Gastrocnemius medialis (tissue), 4 donors: ENCODE results near the gene LITAF. TPM values are rescaled to one million over a fixed set of nuclear protein-coding genes. Genes with fewer than 3 reads are reported as not detected.

Experiments used
- ATAC-seq, 2 donors: fragments of 150-250 bp; one replicate each; pipeline ENCODE4 v1.9.1; 2016
- DNase-seq, 2 donors: peaks; one replicate each; pipeline ENCODE4 v3.0.0-alpha.2; 2019
- H3K27ac ChIP-seq, 4 donors: fragments of 200-600 bp; sonication (generic); 1 replicate in 1 of 4; 2 replicates in 3 of 4; pipeline ENCODE4 v1.5.1; 2016 to 2018; ENCODE audit warnings: mild to moderate bottlenecking in 2 of 4, moderate library complexity in 1 of 4
- H3K27me3 ChIP-seq, 3 donors: fragments of 200-600 bp; sonication (generic) in 2 of 3; 1 replicate in 1 of 3; 2 replicates in 2 of 3; pipeline versions ENCODE4 v1.5.1 to v1.6.0; 2016 to 2019; ENCODE audit warnings: mild to moderate bottlenecking in 1 of 3, moderate library complexity in 1 of 3
- H3K36me3 ChIP-seq, 2 donors: fragments of 200-600 bp; sonication (generic) in 1 of 2; one replicate each; pipeline ENCODE4 v1.5.1; 2017 to 2018
- H3K4me1 ChIP-seq, 2 donors: fragments of 200-600 bp; sonication (generic) in 1 of 2; one replicate each; pipeline ENCODE4 v1.5.1; 2016 to 2017; ENCODE audit warnings: mild to moderate bottlenecking in 2 of 2
- H3K4me3 ChIP-seq, 4 donors: fragments of 200-600 bp; sonication (generic) in 3 of 4; 1 replicate in 1 of 4; 2 replicates in 3 of 4; pipeline ENCODE4 v1.5.1; 2016 to 2019; ENCODE audit warnings: mild to moderate bottlenecking in 2 of 4
- H3K9me3 ChIP-seq, 3 donors: fragments of 200-600 bp; sonication (generic) in 2 of 3; 1 replicate in 1 of 3; 2 replicates in 2 of 3; pipeline ENCODE4 v1.5.1; 2016 to 2019
- POLR2A ChIP-seq, 2 donors: fragments of 450-650 bp; IDR thresholded peaks; one replicate each; pipeline ENCODE4 v1.6.1; 2017; ENCODE audit warnings: antibody characterized with exemption in 2 of 2, mild to moderate bottlenecking in 2 of 2, moderate library complexity in 2 of 2
- in situ Hi-C, 4 donors: fragments of 200-750 bp; cut with MboI; loops; one replicate each; pipeline versions ENCODE4 v1.15.0 to v1.8.0; 2017; ENCODE audit warnings: low sequenced_read_pairs in 4 of 4
- intact Hi-C: fragments of 100-400 bp; cut with DNase I; formaldehyde crosslinking; loops from one replicate; pipeline ENCODE4 v1.15.1; 2023; ENCODE audit warnings: low total_unique reads
- total RNA-seq, 4 donors: library from RNA; depleted of rRNA; stranded (reverse); fragments of >200 nt; gene quantifications; one replicate each; pipeline versions ENCODE4 v1.1.0 to v1.2.3, GENCODE V29; 2016
- TF ChIP-seq, protein P1 (sequence below), 5 experiments: fragments of 450-650 bp in 3 of 5; fragments of 200-600 bp in 2 of 5; sonication (generic) in 2 of 5; IDR thresholded peaks in 4 of 5; conservative IDR thresholded peaks in 1 of 5; 1 replicate in 4 of 5; 2 replicates in 1 of 5; pipeline ENCODE4 v1.5.1; 2016 to 2019; ENCODE audit warnings: antibody characterized with exemption in 5 of 5, mild to moderate bottlenecking in 3 of 5, moderate library complexity in 3 of 5

LITAF gene
- total RNA-seq, 4 donors from 2014 or later = 11.2 to 30.1 (median 19.4) TPM

DNA sequence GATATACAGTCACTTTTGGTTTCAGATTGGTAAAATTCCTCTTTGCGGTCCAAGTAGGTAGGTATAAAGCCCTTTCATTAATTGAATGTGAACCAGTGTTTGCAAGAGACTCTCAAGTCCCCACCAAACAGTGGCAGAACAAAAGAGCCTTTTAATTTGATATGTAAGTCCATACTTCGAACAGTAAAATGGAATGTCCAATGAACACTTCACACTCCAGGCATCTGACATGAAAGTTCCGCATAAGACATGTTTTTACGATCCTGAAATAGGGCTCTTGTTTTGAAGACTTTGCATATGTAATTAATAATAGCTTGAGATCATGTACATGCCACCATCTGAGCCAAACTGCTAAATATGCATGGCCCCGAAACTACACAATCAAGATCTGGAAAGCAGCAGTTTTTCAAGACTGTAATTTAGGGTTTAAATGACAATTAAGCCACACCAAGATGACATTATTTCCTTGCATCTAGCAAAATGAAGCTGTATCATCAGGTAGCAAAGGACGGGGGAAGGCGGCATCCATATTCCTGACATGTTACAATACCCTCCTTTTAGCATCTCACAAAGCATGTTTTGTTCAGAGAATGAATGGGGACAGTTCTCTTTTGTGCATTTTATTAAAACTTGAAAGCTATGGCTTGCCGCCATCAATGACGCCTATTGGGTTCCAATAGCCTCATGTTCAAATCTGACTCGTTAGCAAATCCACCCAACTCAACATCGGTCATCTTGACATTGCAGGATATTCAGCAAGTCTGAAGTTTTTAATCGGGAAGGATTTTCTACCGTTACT, 39.4 kb downstream of the LITAF start:
- intact Hi-C loops (no loop called here), in situ Hi-C loops (loop anchor here in 1 of 4 donors (25.0 kb wide), 1 partner anchor 265 kb away; no protein-coding TSS in a partner anchor)
- Histone ChIP-seq H3K27me3 (no peaks in the 10 kb centered on the region), H3K27ac (peak overlapping the region in 2 of 4 donors; percentile 40 to 62), H3K4me3 (no peak overlapping the region), H3K4me1 (peaks cover 4 to 6% of the 10 kb centered on the region in 2 donors), H3K9me3 (no peaks in the 10 kb centered on the region), H3K36me3 (peaks cover 0 to 39% of the 10 kb centered on the region in 2 donors)
- no peak for ATAC-seq
- no peak for TF ChIP-seq POLR2A (IDR thresholded peaks at IDR 0.05)
- TF ChIP-seq, protein P1, sequence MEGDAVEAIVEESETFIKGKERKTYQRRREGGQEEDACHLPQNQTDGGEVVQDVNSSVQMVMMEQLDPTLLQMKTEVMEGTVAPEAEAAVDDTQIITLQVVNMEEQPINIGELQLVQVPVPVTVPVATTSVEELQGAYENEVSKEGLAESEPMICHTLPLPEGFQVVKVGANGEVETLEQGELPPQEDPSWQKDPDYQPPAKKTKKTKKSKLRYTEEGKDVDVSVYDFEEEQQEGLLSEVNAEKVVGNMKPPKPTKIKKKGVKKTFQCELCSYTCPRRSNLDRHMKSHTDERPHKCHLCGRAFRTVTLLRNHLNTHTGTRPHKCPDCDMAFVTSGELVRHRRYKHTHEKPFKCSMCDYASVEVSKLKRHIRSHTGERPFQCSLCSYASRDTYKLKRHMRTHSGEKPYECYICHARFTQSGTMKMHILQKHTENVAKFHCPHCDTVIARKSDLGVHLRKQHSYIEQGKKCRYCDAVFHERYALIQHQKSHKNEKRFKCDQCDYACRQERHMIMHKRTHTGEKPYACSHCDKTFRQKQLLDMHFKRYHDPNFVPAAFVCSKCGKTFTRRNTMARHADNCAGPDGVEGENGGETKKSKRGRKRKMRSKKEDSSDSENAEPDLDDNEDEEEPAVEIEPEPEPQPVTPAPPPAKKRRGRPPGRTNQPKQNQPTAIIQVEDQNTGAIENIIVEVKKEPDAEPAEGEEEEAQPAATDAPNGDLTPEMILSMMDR (IDR thresholded peaks at IDR 0.05 in 4 of 5, conservative IDR thresholded peaks at IDR 0.05 in 1 of 5) = no peak
- no peak for DNase-seq

DNA sequence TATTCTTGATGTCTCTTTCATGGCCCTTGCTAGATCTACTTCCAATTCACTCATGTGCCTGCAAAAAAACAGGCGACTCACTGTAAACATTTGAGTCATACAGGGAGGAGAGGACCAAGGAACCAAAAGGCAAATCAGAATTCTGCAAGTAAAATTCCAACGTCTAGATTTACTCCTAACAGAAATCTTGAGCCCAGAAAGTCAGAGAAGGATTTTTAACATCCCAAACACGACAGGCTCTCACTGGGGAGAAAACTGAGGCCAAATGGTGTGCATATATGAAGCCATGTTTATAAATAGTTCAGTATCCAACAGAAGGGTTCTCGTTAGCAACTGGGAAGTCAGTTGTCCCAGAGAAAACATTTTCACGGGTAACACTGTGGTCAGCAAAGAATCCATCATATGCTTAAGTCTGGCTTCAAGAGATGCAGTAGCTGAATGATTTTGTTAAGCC, 40.1 kb downstream of the LITAF start:
- Histone ChIP-seq H3K4me1 (peaks cover 4 to 6% of the 10 kb centered on the region in 2 donors), H3K27me3 (no peaks in the 10 kb centered on the region), H3K9me3 (no peaks in the 10 kb centered on the region), H3K36me3 (peaks cover 0 to 33% of the 10 kb centered on the region in 2 donors), H3K4me3 (no peak overlapping the region), H3K27ac (peak overlapping the region in 3 of 4 donors; percentile 28 to 62 (median 40))
- in situ Hi-C loops = loop anchor here in 1 of 4 donors (25.0 kb wide), 1 partner anchor 266 kb away; no protein-coding TSS in a partner anchor
- DNase-seq (no peak), ATAC-seq (peak; percentile 30 to 83)
- no peak for TF ChIP-seq POLR2A (IDR thresholded peaks at IDR 0.05)
- TF ChIP-seq, protein P1 (IDR thresholded peaks at IDR 0.05 in 4 of 5, conservative IDR thresholded peaks at IDR 0.05 in 1 of 5) = no peak
- intact Hi-C loops = no loop called here

DNA sequence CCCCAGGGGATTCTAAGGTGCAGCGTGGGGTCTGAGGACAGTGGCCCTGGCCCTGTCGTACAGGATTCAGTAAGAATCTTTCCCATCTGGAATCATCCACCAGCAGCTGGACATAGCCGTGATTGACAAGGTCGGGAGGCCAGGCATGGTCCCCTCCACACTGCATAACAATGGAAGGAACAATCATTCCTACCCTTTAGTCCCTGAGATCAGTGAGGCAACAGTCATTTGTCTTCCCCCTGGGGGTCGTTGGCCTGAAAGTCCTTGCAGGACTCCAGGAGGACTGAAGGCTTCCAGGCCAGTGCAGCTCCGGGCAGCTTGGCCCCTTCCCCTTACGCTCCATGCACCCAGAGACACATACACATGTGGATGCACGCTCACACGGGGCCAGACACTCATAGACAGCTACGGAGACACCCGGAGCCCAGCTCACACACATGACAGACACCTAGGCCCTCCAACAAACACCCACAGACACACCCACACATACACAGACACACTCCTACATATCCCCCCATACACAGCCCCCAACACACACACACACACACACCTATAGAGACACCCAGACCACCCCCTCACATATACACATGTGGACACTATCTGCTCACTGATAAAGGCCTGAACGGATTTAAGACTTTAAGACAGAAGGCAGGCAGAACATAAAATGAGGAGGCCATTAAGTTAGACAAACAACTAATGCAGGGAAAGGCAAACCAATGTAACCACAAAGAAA, 42.9 kb downstream of the LITAF start:
- TF ChIP-seq, protein P1 (IDR thresholded peaks at IDR 0.05 in 4 of 5, conservative IDR thresholded peaks at IDR 0.05 in 1 of 5) = no peak
- no peak for TF ChIP-seq POLR2A (IDR thresholded peaks at IDR 0.05)
- H3K36me3 ChIP-seq = peaks cover 0 to 7% of the 10 kb centered on the region in 2 donors
- H3K4me3 ChIP-seq = no peak overlapping the region
- no peaks in the 10 kb centered on the region for H3K9me3 ChIP-seq
- H3K4me1 ChIP-seq = peaks cover 4 to 6% of the 10 kb centered on the region in 2 donors
- DNase-seq = no peak
- intact Hi-C loops = no loop called here
- H3K27ac ChIP-seq = no peak overlapping the region
- in situ Hi-C loops = loop anchor here in 1 of 4 donors (25.0 kb wide), 1 partner anchor 268 kb away; no protein-coding TSS in a partner anchor
- H3K27me3 ChIP-seq = no peaks in the 10 kb centered on the region
- ATAC-seq = no peak

DNA sequence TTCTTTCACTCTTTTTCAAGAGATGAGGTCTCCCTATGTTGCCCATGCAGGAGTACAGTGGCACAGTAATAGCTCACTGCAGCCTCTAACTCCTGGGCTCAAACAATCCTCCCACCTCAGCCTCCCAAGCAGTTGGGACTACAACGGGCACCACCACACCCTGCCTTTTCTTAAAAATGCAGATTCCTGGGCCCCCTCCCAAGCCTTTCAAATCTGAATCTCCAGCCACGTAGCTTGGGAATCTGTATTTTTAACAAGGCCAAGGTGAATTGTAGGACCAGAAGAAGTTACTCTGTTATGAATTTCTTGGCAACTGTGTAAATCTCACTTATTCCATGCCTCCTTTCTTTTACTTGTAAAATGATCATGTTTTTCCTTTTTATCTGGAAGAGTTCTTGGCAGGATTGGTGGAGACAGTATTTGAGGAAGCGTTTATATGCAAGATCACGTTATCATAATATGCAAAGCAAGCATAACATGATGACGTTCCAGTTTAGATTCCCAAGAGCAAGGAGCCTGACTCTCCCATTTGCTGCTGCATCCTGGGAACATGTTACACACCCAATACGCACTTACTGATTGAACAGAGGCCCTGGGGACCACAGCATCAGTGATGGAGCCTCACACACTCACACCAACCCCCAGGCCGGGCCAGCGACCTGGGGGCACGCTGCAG, 44.5 kb downstream of the LITAF start:
- Histone ChIP-seq H3K4me1 (peaks cover 4 to 6% of the 10 kb centered on the region in 2 donors), H3K27ac (no peak overlapping the region), H3K4me3 (no peak overlapping the region), H3K27me3 (no peaks in the 10 kb centered on the region), H3K9me3 (no peaks in the 10 kb centered on the region), H3K36me3 (no peaks in the 10 kb centered on the region)
- no peak for ATAC-seq
- no peak for DNase-seq
- intact Hi-C loops (no loop called here), in situ Hi-C loops (loop anchor here in 1 of 4 donors (25.0 kb wide), 1 partner anchor 270 kb away; no protein-coding TSS in a partner anchor)
- no peak for TF ChIP-seq POLR2A (IDR thresholded peaks at IDR 0.05)
- TF ChIP-seq, protein P1 (IDR thresholded peaks at IDR 0.05 in 4 of 5, conservative IDR thresholded peaks at IDR 0.05 in 1 of 5) = no peak
